ENCODE results near the gene HSPD1.

HSPD1 gene

GRCh38 chr2:197499594-197500502, at the start of gene HSPD1, which contains the start of gene HSPE1:
Gene HSPD1, minus strand, starts transcription at chr2:197499840. Its CDS starts 992 bp downstream, at chr2:197498848.
Gene HSPE1, plus strand, starts transcription at chr2:197500379. Its CDS starts 58 bp downstream, at chr2:197500437.
- peak; percentile 98 for DNase-seq

DNA sequence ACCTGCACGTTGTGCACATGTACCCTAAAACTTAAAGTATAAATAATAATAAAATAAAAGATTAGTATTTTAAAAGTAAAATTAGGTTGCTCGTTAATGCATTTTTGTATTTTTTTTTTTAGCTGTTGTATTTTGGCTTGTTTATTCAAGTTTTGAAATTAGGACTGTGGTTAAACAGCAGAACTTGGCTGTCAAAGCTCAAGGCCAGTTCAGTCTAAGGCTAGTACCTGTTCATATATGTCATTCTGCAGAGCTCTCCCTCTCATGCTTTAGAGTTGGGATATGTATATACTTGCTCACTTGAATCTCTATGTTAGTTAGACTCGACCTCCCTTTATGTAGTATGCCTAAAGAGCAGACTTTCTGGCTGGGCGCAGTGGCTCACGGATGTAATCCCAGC, 48.9 kb upstream of the HSPD1 start:
- DNase-seq = no peak

DNA sequence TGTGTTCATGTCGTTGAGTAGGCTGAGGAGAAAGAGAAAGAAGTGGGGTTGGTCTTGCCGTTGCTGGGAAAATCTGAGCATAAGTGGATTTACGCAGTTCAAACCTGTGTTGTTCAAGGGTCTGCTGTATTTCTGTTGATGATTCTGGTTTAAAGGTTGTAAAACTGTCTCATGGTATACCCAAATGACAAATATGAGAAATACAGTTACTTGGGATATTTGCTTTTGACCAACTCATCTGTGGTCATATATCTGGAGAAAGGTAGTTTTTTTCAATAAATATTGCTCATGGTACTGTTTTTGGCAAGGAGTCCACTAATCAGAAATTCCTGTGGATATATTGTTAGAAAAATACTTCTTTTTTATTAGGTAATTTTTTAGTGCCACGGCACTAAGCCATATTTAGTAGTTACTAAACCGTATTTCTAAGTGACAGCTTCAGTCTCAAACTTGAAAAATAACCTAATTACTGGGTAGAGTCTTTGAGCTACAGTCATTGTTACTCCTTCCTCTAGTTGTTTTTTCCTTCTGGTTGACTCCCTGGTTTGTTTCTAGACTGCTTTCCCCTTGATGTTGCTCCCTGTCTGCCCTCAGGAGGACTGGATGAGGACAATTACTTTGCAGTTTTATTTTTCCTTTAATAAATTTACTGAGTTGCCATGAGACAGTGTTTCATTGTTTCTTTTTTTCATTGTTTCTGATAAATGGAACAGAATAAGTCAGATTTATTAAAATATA, 47.7 kb upstream of the HSPD1 start:
- DNase-seq = no peak

DNA sequence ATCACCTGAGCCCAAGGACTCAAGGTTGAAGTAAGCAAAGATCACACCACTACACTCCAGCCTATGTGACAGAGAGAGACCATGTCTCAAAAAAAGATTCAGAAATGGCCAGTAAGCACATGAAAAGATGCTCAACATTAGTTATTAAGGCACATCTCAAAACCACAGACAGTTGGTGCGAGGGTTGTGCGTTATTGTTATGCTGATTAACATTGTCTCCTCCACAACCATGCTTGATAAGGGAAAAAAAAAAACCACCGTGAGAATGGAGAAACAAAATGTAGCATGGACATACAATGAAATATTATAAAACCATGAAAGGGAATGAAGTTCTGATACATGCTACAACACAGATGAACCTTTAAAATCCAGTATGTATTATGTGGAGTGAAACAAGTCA, 43.6 kb upstream of the HSPD1 start:
- no peak for DNase-seq

DNA sequence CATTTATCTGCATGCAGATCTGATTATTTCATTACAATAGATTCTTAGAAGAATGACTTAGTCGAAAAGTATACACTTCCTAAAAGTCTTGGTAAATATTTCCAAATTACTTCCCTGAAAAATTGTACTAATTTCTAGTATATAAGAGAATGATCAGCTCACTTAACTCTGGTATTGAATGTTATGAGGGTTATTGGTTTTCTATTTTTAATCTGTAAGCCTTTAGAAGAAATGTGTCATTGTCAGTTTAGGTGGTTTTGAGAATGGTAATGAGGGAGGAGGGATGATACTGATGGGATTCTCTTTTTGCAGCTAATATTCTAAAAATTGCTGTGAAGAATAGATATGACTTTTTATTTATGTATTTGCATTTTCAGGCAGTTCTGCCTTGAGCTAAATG, 40.1 kb upstream of the HSPD1 start:
- DNase-seq = no peak

- DNase-seq = no peak
These were observed 38.8 kb upstream of the HSPD1 start for GRCh38 chr2:197538412-197538811.

DNA sequence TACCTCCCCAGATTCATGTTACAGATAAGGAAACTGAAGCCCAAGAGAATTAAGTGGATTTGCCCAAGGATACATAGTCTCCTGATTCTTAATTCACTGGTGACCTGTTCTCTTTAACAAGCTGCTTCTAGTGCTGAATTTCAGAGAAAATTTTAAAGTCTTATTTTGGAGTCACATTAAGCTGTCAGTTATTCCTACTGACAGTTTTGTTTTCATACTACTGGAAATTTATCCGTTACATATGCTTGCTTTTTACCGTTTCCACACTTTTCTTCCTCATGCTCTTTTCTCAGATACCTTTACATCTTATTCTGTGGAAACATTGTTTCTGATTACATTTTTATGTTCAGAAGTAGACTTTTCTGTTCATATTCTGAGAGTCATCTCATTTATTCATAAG, 17.5 kb upstream of the HSPD1 start:
- DNase-seq = no peak

- no peak for DNase-seq
These were observed 16.7 kb upstream of the HSPD1 start for GRCh38 chr2:197516393-197516761.

GRCh38 chr2:197515739-197516392, 16.2 kb upstream of the HSPD1 start, which contains the start of gene MOB4:
Gene MOB4, plus strand, starts transcription at chr2:197516066. Its CDS starts 21 bp downstream, at chr2:197516087.
- peak; percentile 83 for DNase-seq

- no peak for DNase-seq
These were observed 15.7 kb upstream of the HSPD1 start for GRCh38 chr2:197515315-197515738.

DNA sequence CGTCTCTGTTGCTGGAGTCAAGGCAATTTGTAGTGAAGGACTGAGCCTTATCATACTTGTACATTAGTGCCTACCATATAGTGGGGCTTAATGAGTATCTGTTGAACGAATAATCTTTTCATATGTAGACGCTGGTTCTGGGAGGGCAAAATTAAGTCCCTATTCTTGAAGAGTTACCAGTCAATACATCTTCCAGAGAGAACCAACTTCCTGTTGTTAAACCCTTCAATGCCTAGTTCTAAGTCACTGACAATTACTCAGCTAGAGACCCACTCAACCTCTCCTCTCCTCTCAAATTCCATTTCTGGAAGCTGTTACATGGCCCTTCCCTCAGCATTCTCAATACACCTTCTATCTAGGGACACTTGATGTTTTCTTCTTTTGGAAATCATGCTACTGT, 15.1 kb upstream of the HSPD1 start:
- no peak for DNase-seq

- no peak for DNase-seq
These were observed 14.3 kb upstream of the HSPD1 start for GRCh38 chr2:197513915-197514314.

GRCh38 chr2:197506658-197507057, 7.0 kb upstream of the HSPD1 start:
- DNase-seq = no peak

GRCh38 chr2:197504512-197504911, 4.9 kb upstream of the HSPD1 start:
- no peak for DNase-seq

DNA sequence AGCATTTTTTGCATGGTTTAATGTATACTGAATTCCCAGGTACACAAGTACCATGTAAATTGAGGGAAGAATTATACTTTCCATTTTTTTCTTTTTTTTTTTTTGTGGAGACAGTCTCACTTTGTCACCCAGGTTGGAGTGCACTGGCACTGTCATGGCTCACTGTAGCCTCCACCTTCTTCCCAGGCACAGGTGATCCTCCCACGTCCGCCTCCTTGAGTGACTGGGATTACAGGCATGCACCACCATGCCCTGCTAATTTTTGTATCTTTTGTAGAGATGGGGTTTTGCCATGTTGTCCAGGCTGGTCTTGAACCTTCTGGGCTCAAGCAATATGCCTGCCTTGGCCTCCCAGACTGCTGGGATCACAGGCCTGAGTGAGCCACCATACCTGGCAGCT, 4.4 kb upstream of the HSPD1 start:
- no peak for DNase-seq

DNA sequence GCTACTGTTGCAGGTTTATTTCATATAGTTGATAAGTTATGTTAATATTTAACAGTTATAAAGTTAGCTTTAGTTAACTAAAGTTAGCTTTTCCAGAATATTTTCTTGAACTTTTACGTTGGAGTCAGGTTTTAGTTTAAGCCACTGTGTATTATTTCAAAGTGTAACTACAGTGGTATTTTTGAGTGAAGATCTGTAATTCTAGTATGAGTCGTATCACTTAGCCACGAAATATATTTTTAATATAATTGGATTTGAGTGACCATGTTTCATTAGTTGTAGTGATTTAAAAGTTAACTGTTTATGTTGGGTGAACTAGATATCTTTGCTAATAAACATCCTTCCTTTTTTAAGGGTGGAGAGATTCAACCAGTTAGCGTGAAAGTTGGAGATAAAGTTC, 3.0 kb upstream of the HSPD1 start:
- no peak for DNase-seq

DNA sequence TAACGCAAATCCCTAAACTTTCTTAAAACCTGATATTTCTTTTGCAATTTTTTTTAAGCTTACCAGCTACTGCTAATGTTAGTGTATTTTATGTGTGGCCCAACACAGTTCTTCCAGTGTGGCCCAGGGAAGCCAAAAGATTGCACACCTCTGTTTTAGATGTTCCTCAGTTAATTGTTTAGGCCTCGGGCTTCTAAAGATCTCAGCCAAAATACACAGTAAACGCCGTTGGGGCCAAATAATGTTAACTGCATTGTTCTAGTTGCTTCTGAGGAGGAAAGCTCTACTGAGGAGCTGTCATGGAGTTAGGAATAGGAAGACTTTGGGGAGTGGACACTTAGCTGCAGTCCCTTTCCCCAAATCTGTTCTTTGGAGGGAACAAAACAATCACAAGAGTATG, 2.6 kb upstream of the HSPD1 start:
- DNase-seq = no peak

- DNase-seq = no peak
These were observed 977 bp upstream of the HSPD1 start for GRCh38 chr2:197500503-197501131.

- DNase-seq = peak; percentile 33
These were observed 575 bp downstream of the HSPD1 start for GRCh38 chr2:197498937-197499593.

DNA sequence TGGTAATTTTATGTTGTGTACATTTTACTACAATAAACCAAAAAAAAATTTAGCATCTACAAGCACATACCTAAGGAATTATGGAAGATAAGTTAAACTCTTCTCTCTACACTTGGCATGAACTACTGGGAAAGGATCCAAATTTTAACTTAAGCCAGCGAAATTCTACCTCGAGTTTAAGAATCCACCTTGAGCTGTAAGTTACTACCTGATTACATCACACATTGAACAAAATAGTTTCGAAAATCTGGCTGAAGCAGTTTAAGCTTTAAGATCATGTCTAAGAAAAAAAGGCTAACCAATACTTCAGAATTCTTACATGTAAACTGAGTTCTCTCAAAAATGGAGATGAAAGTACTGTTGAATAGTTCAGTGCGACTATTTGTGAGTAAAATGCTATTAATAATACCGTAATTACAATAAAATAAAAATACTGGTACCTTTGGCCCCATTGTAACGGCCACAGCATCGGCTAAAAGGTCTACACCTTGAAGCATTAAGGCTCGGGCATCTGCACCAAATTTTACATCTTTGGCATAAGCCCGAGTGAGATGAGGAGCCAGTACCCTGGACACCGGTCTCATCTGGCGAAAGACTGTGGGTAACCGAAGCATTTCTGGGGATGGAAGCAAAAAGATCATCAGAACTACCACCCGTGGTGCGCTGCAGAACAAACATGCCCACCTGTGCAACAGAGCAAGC, 1.3 kb downstream of the HSPD1 start:
- DNase-seq = no peak

- no peak for DNase-seq
These were observed 2.3 kb downstream of the HSPD1 start for GRCh38 chr2:197497326-197497725.

DNA sequence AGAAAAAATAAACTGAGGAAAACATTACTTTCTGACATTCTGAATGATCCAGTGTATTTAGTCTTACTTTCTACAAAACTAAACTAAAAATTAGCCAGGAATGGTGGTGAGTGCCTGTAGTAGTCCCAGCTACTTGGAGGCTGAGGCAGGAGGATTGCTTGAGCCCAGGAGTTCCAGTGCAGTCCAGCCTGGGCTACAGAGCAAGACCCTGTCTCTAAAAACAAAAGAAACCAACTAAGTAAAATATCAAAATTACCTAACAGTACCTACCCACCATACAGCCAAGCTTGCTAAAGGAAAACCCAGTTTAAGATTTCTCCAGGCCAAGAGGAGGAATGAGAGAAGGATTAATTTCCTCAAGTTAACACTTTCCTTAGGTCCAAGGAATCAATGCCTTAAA, 2.9 kb downstream of the HSPD1 start:
- DNase-seq = no peak

Measured in DMS79 (cell line).